22Rv1 (cell line): ENCODE results near the gene SPEM2.

Source experiments
- H3K27ac ChIP-seq: fragments of 450-650 bp; 2 replicates; pipeline ENCODE4 v1.5.1; 2017
- CTCF ChIP-seq: fragments of 450-650 bp; IDR thresholded peaks from 2 replicates; pipeline ENCODE4 v1.5.1; 2017; ENCODE audit warnings: mild to moderate bottlenecking
- ZFX ChIP-seq: fragments of 450-650 bp; IDR thresholded peaks from 2 replicates; pipeline ENCODE4 v1.6.1; 2017; ENCODE audit warnings: antibody characterized with exemption, borderline replicate concordance

The SPEM2 gene

DNA sequence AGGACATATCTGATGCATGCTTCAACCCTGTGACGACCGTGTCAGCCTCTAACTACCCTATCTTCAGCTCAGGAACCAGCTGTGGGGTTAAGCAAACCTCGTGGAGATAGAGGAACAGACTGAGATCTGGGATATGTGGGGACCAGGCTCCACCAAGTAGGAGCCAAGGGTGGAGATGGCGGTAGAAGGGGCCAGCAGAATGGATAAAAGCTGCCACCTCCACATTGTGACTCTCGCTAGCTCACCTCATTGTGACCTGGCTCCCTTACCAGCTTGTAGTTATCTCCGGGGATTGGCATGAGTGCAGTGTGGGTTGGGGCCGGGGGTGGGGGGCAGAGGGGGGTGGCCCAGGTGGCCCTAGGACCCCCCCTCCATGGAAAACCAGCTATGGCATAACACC, at the start of gene SPEM2:
SPEM2 (plus strand) TSS at position 301 of the 400 bp plus-strand sequence; CDS start at position 374, 73 bp downstream.
- TF ChIP-seq CTCF = no peak

DNA sequence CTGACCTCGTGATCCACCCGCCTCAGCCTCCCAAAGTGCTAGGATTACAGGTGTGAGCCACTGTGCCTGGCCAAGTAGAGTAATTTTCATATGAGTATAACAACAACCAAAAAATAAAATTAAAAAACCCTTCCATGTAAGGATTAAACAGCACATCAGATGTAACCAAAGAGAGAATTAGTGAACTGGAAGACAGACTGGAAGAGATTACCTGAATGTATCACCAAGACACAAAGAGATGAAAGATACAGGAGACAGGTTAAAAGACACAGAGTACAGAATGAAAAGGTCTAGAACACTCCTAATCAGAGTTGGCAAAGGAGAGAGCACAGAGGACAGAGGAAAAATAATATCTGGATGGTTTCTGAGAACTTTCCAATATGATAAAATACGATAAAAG, 46.3 kb upstream of the SPEM2 start:
- TF ChIP-seq ZFX (no peak), CTCF (no peak)
- no peak overlapping the region for H3K27ac ChIP-seq

More for the DNA sequence above, at the start of gene SPEM2:
- H3K27ac ChIP-seq = no peak within 1 kb of the TSS

DNA sequence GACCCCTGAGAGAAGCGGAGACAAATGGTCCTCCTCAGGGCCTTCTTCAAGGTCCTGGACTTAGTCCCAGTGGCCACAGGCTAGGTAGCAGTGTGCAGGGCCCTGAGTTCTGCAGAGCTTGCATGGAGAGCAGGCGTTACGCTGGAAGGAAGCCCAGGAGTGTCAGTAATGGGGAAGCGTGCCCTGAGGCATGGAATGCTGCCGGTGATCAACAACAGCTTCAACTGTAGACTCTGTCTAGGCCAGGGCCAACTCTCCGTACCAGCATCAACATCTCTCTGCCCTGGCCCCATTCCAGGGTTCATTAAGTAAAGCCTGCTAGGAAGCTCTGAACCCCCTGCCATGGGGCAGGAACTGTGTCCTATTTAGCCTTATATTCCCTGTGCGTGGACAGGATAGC, 45.1 kb upstream of the SPEM2 start:
- TF ChIP-seq CTCF (no peak), ZFX (no peak)
- peak overlapping the region; percentile 80 for H3K27ac ChIP-seq

GRCh38 chr17:7380855-7381683, 44.3 kb upstream of the SPEM2 start, which contains the start of gene TNK1:
TSS of gene TNK1 (plus strand) at chr17:7381089. CDS start at chr17:7382927, 1,838 bp downstream.
- H3K27ac ChIP-seq = peak within 1 kb of the TSS; percentile 80
- peak; percentile 16; the same call in 1 of the 2 replicates for TF ChIP-seq CTCF
- TF ChIP-seq ZFX = no peak

DNA sequence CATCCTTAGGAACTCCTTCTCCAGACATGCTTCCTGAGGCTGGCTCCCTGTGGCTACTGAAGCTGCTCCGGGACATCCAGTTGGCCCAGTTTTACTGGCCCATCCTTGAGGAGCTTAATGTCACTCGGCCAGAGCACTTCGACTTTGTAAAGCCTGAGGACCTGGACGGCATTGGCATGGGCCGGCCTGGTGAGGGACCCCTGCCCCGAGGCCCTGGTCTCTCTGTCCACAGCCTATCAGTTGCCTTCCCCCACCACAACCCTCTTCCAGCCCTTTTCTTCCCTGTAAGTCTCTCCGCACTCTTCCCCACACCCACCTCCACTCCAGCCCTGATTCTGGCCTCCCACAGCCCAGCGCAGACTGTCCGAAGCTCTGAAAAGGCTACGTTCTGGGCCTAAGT, 42.5 kb upstream of the SPEM2 start:
- TF ChIP-seq ZFX (no peak), CTCF (no peak)
- H3K27ac ChIP-seq = peak overlapping the region; percentile 80; the same call in 1 of the 2 replicates

GRCh38 chr17:7383371-7383741, 42.1 kb upstream of the SPEM2 start:
- no peak overlapping the region for H3K27ac ChIP-seq
- no peak for TF ChIP-seq ZFX
- TF ChIP-seq CTCF = no peak

- TF ChIP-seq ZFX (no peak), CTCF (no peak)
- H3K27ac ChIP-seq = no peak overlapping the region
Observed at GRCh38 chr17:7383742-7384488, 41.5 kb upstream of the SPEM2 start.
